Measurements from ENCODE around the gene CAPN11. TPM values are rescaled to one million over a fixed set of nuclear protein-coding genes. Genes with fewer than 3 reads are reported as not detected.
"Not testable (repeated sequence)": the region's sequence is repeated elsewhere in the genome, so short reads cannot be mapped to it uniquely, and the experiment has no call there.

Gene CAPN11
- total RNA-seq, 1 donor from 2014 or later = 0.95 TPM

DNA sequence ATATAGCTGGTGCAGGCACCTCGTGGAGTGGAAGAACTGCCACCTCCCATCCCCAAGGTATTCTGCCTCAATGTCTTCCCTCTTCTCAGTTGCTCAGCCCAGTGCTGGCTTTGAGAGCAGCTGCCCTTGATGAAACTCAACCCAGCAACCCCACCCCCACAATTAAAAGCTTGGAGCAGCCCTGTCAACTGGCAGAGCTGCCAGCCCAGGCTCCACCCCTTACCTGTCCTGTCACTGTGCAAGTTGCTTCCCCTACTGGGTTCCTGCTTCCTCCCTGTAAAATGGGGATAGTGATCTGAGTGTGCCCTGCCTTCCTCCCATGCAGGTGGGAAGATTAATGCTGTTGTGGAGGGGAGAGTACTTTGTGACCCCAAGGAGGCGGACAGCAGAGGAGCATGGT, 26.7 kb upstream of the CAPN11 start:
- no peak for DNase-seq (ENCODE audit: low spot score)

DNA sequence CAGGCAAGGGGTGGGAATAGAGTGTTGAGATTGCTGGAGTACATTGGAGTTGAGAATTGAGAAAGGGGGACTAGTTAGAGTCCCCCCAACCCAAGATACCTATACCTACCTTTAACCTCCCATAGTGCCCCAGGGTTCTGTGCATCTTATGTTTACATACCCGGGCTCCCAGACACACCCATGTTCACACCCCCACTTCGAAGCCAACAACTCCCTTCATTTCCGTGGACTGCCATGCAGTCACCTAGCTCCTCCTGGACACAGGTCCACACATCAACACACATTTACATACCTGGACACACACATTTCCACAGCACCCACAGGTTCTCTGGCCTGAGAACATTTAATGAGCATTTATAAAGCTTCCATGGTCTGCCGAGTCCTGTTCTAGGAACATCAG, 26.1 kb upstream of the CAPN11 start:
- DNase-seq (ENCODE audit: low spot score) = no peak

DNA sequence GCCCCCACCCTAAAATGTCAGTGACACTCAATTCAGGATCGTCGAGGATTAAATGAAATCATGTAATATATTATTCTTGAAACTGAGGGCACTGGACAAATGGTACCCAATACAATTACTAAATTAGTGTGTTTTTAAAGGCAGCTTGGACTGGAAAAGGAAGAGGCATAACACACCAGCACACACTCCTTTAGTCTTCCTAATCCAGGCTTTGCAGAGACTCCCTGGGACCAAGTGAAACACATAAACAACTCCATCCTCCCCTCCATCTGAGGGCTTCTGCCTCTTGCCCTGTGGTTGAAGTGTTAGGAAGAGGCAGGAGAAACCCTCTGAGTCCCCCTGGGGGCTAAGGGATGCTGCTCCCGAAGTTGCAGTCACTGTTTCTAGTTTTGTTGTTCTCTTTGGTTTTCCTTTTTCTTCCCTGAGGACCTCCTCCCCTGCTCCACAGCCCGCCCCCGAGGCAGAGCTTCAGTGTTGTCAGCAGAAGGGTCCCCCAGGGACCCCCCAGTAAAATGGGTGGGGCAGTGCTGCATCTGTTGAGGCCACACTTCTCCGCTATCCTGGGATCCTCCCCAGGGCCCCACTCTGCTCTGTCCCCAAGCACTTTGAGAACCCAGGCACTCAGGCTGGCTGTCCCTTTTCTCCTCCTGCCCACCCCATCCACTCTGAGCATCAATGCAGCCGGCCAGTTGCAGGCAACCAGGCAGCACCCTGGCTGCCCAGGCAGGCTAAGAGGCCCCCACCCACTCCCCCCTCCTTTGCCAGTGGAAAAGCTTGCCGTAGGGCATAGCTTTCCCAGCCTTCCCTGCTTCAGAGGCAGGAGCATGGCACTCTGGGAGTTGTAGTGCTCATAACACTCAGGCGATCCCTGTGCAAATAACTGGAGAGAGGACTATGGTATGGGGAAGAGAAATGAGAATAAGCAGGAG, 25.4 kb upstream of the CAPN11 start:
- DNase-seq (ENCODE audit: low spot score) = peak; percentile 56

DNA sequence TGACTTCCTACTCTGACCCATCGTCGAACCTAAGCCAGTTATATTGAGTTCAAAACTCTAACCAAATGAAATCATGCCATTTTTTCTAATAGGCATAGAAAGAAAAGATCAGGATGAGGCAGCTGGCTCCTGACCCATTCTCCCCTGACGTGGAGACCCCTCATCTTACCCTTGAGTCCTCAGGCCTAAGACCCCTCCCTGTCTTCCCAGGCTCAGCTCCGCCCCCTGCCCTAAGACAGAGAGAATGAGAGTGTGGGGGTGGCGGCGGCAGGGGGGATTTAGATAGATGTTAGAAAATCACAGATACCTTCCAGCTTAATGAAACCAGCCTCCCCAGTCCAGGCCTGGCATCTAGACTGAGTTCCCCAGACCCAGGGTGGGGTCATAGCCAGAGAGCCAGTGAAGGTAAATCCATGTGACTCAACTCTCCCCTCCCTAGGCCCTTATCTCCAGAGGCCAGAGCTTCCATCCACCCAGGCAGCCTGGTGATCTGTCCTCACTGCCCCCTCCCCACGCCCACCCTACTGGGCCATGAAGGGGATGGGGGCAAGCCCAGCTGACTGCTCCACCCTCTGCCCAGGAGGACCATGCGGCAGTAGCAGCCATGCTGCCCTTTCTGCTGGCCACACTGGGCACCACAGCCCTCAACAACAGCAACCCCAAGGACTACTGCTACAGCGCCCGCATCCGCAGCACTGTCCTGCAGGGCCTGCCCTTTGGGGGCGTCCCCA, 24.5 kb upstream of the CAPN11 start:
- DNase-seq (ENCODE audit: low spot score) = no peak

GRCh38 chr6:44135173-44135758, 23.4 kb upstream of the CAPN11 start:
- no peak for DNase-seq (ENCODE audit: low spot score)

- no peak for DNase-seq (ENCODE audit: low spot score)
These were observed 22.7 kb upstream of the CAPN11 start for GRCh38 chr6:44135875-44136274.

- no peak for DNase-seq (ENCODE audit: low spot score)
These were observed 19.8 kb upstream of the CAPN11 start for GRCh38 chr6:44138717-44139350.

GRCh38 chr6:44139351-44139743, 19.3 kb upstream of the CAPN11 start:
- DNase-seq (ENCODE audit: low spot score) = no peak

- DNase-seq (ENCODE audit: low spot score) = no peak
These were observed 15.8 kb upstream of the CAPN11 start for GRCh38 chr6:44142835-44143234.

DNA sequence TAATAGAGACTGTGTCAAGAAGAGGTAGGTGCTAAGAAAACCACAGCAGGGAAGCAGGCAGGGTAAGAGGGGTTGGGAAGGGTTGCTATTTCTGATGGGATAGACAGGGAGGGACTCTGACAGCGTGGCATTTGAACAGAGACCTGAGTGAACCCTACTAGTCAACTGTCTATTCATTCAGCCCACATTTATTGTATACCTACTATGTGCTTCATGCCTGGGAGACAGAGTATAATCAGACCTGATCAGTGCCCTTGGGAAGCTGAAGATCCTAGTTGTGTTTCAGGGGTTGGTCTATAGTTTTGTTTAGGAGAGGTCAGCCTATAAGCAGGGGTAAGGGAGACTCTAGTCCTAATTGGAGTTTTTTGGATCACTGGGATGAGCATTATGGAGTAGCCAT, 14.9 kb upstream of the CAPN11 start:
- DNase-seq (ENCODE audit: low spot score) = no peak

DNA sequence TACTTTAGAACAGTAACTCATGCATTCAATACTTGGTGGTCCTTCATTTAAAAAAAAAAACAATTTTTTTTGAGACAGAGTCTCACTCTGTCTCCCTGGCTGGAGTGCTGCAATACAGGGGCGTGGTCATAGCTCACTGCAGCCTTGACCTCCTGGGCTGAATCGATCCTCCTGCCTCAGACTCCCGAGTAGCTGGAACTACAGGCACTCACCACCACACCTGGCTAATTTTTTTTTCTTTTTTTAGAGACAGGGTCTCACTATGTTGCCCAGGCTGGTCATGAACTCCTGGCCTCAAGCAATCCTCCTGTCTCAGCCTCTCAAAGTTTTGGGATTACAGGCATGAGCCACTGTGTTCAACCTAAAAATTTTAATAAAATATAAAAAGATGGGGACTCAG, 14.1 kb upstream of the CAPN11 start:
- DNase-seq (ENCODE audit: low spot score) = not testable (repeated sequence)

- DNase-seq (ENCODE audit: low spot score) = no peak
These were observed 12.8 kb upstream of the CAPN11 start for GRCh38 chr6:44145839-44146238.

- DNase-seq (ENCODE audit: low spot score) = no peak
These were observed 11.9 kb upstream of the CAPN11 start for GRCh38 chr6:44146685-44147084.

DNA sequence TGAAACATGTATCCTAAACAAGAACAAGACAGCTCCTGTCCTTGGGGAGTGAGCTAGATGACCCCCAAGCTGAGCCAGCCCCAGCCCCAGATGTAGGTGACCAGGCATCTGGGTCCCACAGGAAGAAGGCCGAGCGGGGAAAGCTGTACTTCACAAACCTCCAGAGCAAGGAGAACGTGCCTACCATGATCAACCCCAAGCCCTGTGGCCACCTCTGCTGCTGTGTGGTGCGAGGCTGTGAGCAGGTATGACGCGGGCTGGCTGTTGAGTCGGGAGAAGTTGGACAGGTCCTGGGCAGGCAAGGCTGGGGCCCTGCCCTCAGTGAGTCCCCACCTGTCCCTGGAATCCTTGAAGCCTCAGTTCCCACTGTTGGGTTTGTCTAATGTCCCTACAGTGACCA, 11.4 kb upstream of the CAPN11 start:
- DNase-seq (ENCODE audit: low spot score) = no peak

DNA sequence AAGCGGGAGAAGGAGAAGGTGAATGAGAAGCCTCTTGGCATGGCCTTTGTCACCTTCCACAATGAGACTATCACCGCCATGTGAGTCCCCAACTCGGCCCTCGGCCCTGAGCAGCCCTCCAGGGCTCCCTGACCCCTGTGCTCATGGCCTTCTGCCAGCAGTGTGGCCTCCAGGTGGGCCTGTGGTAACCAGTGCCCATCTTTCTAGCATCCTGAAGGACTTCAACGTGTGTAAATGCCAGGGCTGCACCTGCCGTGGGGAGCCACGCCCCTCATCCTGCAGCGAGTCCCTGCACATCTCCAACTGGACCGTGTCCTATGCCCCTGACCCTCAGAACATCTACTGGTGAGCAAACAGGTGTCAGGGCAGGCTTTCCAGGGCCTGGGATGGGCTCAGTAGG, 10.3 kb upstream of the CAPN11 start:
- DNase-seq (ENCODE audit: low spot score) = no peak

- no peak for DNase-seq (ENCODE audit: low spot score)
These were observed 9.1 kb upstream of the CAPN11 start for GRCh38 chr6:44149369-44150012.

GRCh38 chr6:44150317-44150917, 8.2 kb upstream of the CAPN11 start:
- DNase-seq (ENCODE audit: low spot score) = no peak

DNA sequence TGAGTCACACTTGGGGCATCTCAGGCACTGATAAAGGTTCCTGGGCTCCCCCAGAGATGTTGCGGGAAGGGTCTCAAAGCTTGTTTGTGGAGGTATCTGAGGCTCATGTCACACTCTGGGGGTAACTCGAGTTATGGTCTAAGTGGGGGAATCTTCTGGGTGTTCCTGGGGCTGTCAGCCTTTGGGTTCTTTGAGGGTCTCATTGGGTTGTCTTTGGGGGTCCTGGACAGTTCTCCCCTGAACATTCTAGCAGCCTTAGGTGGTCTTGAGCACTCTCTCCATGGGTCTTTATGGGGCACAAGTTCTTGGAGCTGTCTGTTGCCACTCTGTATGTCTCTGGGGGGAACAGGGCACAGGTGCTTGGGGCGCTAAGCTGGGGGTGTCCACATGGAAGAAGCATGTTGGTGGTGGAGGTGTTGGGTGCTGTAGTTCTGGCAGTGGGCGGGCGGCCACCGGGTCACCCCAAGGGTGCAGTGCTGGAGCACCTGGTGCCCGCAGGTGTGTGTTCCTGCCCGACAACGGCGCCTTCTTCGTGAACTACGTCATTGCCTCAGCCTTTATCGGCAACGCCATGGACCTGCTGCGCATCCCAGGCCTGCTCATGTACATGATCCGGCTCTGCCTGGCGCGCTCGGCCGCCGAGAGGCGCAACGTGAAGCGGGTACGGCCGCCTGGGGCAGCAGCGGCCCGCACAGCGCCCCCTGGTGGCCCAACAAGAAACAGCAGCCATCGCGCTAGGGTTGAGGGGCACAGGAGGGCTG, 7.1 kb upstream of the CAPN11 start:
- peak; percentile 66 for DNase-seq (ENCODE audit: low spot score)

GRCh38 chr6:44152109-44152461, 6.5 kb upstream of the CAPN11 start:
- DNase-seq (ENCODE audit: low spot score) = no peak

DNA sequence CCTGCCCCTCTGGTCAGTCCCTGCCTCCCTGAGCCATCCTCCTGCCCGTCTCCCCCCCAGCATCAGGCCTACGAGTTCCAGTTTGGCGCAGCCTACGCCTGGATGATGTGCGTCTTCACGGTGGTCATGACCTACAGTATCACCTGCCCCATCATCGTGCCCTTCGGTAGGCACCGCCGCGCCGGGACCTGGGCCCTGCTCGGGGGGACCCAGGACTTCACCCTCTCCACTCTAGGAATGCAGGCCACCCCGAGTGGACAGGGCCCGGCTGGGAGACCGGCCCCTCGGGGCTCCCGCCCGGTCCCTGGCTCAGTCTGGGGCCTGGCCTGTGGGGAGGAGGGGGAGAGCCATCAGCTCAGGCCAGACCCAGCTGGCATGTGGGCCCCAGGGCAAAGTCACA, 6.1 kb upstream of the CAPN11 start:
- no peak for DNase-seq (ENCODE audit: low spot score)

DNA sequence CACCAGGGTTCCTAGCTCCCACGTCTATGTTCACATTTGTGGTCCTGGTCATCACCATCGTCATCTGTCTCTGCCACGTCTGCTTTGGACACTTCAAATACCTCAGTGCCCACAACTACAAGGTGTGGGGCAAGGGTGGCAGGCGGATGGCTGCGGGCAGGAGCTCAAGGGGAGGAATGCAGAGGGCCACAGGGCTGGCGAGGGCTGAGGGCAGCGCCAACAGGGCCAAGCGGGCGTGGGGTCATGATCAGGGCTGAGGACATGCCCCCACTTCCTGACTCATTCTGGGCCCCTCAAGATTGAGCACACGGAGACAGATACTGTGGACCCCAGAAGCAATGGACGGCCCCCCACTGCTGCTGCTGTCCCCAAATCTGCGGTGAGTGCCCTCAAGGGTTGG, 4.6 kb upstream of the CAPN11 start:
- DNase-seq (ENCODE audit: low spot score) = no peak

Data from mucosa of gallbladder (tissue), 1 donor.